Glomerular visceral epithelial cell (primary cell): ENCODE results near the gene RNF31.

Source experiments
- DNase-seq: peaks from one replicate; pipeline ENCODE4 v3.0.0-alpha.2; 2016; ENCODE audit errors: extremely low spot score

The RNF31 gene

DNA sequence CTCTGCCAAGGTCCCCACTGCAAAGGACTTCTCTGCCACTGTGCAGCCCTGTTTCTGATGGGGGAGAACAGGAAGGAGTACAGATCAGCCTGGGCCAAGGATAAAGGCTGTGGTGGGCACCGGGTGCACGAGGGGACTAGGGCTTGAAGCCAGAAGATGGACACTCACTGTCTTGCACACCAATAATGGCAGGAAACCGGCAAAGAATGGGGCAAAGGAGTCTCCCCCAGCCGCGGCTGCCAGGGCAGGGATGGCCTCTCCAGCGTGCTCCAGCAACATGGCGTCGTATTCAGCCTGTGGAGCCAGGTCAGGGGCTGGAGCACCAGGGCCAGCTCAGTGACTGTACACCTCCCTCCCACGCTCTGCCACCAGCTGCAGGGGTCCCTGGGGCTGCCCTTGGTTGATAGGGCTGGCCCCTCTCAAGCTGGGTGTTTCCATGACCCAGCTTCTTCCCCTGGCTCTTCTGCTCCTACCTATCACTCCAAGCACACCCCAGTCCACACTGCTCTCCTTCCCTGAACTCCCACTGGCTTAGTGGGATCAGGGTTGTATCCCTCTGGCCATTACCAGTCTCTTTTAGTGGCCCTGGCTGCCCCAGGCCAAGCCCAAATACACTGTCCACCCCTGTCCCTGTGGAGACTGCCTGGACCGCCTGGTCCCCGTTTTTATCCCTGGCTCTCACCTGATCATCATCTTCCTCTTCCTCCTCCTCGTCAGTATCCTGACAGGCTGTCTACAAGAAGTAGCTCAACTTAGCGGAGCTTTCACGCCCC is 35.0 kb downstream of the RNF31 start:
- DNase-seq: no peak

DNA sequence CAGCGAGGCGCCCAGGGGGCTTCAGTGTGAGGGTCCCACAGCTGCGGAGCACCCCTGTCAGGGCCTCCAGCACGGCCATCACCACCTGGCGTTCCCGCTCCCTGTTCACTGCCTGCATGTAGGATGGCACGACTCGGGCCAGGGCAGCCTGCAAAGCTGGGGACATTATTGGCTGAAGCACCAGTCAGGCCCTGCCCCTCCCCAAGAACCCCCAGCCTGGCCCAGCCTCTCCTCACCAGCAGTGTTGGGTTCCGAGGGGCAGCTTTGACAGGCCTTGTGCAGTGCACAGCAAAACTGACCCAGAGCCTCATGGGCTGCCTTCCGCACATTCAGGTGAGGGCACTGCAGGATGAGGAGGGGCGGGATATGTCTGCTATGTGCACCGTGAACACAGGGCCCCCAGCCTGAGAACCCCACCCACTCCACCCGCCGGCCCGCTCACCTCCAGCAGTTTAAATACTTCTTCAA is 35.8 kb downstream of the RNF31 start:
- no peak for DNase-seq

DNA sequence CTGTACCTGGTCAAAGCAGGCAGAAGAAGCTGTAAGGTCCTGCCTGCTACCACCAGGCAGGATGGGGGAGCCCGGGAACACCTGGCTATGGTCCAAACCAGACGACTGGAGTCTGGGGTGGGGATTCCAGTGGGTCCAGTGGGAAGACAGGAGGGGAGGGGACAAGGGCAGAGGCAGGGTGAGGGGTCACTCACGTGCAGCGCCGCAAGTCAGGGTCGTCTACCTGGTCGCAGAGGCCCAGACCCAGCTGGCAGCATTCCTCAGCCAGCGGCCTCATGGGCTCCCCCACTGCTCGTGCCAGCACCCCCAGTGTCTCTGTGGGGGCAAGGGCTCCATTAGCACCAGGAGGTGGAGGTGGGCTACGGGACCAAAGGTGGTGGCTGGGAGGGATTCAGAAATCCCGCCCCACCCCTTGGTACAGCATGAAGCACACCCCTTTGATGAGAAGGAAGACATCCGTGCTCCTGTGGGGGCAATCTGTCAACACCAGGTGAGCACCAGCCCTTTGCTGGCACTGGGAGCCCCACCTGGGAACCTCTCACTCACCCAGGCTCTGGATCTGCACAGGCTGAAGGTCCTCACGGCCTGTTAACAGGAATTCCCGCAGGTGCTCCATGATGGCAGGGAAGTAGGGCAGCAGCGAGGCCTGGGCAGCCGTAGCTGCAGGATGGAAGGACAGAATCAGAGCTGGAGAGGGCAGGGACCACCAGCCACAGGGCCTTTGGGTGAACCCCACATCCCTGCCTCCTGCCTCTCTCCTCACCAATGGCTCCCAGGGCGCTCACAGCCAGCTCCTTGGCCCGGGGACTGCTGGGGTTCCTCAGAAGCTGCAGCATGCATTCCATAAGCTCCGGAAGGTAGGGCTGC is 37.0 kb downstream of the RNF31 start:
- DNase-seq: no peak

DNA sequence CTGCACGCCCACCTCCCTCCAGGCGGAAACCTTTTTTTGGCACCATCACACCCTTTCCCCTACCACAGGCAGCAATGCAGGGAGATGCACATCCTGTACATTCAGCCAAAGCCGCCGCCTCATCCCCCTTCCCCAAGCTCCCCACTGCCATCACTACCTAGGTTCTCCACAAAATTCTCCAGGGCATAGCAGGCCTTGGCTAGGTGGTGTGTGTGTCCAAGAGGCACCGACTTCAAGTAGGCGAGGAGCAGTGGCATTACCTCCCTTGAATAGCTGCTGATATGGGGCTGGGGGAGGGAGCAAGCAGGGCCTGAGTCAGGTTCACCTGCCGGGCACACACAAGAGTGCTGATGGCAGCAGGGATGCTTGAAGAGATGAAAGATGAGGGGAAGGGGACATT is 37.7 kb downstream of the RNF31 start:
- no peak for DNase-seq

DNA sequence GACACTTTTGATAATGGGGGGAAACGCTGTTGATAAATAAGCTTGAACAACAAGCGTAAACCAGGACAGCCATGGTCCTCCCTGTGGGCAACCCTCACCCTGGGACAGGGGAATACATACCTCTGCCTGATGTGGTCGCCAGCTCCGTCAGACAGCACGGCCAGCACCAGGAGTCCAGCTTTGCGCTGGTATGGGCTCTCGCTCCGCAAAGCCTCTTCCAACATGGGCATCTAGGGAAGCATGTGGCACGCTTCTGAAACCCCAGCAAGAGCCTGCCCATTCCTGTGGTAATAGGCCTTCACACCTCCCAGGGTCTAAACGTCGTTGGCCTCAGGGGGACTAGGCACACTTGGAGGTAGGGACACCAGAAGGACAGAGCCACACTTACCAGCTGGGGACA is 38.4 kb downstream of the RNF31 start:
- no peak for DNase-seq

DNA sequence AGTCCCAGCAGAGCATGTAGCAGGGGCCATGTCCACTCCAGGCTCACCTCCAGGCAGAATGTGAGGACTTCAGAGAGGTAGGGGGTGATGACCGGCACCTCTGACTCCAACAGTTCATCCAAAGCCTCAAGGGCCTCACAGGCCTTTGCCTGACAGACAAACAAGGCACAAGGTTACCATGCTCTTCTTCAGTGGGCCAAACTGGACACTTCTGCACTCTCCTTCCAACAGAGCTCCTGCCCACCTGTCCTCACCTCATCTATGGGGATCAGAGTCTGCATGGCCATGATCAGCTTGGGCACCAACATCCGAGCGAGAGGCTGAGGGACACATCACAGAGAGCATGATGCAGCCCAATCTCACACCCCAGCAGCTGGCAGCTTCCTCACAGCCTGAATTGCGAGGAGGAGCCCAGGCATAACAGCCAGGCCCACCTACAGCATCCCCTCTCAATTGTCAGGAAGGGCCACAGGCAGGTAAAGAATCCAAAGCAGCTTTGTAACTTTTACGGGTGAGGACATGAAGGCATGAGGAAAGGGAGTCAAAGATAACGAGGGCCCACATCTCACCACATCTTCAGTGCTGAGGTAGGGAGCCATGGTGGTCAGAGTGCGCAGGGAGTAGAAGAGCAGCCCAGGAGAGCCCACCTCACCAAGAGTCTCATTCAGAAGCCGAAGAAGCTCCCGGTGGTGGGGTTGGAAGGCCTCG is 39.7 kb downstream of the RNF31 start:
- no peak for DNase-seq

DNA sequence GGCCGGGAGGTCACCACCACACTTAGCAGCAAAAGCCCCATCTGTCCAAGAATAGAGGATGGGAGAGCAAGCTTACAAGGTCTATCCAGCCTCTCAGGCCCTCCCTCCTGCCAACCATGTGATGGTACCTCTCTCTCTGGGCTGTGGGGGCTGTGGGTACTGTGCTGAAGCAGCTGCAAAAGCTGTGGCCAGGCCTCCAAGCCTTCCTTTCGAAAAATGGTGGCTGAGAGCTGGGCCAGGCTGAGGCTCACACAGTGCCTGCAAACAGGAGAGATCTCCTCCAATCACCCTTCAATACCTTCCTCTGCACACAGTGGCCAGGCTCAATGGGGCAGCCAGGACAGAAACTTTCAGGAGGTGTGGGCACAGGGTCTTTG is 40.2 kb downstream of the RNF31 start:
- DNase-seq: no peak

DNA sequence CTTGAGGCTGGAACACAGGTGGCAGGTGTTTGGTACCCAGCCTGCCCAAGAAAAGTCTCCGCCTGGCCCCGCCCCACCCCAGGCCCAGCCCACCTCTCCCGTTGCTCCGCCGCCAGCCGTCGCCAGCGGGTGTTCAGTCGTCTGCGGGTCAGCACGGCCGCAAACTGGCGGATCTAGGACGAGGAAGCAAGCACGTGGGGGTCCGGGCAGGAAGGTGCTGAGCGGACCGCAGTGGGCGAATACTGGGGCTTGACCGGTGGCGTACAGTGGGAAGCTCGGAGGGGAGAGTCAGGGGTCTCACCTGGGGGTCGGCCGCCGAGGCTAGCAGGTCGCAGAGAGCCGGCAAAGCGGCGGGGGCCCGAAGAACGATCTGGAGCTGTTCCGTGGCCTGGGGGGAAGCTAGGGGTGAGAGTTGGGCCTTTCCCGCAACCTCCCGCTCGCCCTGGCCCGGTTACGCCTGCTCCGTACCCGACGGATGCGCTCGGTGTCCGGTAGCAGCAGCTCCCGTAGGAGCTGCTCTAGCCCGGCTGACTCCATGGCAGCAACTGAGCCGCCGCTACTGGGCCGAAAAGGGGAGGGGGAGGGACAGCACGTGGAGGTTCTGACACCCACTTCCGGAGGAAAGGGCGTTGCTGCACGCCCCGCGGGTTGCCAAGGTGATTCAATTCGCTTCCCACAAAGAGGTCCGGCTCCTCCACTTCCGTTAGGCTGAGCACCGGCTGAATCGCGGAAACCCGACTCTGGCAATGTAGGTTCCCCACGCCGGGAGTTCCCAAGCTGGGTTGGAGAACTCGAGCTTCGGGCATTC is 41.2 kb downstream of the RNF31 start, which contains the start of gene IPO4:
IPO4 (minus strand) TSS at position 566 of the 808 bp plus-strand sequence; CDS start at position 537, 29 bp downstream.
- peak; percentile 98 for DNase-seq

DNA sequence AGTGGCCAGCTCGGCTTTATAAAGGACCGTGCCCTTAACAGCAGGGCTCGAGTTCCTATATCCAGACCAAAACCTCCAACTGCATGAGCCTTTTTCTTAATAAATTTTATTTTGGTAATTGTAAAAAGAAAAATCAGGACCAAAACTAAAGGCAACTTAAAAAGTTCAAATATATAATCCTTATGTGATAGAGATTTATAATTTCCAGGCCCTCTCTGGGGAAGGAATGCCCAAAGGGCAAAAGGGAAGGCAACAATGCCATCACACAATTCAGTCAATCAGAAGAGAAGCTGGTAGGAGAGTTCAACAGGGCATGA is 41.7 kb downstream of the RNF31 start:
- no peak for DNase-seq

DNA sequence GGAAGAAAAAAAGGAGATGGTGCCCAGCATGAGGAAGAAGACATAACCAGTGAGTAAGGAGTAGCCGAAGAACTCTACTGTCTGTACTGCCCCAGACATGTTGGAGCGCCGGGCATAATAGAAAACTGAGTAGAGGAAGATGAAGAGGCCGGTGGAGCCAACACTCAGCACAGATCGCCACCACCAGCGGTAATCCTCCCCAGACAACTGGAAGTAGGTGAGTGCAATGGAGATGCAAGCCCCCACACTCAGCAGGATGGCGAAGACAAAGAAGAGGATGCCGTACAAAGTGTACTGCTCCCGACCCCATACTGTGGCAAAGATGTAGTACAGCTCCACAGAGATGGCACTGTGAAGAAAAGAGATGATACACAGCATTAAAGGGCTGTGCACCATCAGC is 42.2 kb downstream of the RNF31 start:
- DNase-seq: no peak

DNA sequence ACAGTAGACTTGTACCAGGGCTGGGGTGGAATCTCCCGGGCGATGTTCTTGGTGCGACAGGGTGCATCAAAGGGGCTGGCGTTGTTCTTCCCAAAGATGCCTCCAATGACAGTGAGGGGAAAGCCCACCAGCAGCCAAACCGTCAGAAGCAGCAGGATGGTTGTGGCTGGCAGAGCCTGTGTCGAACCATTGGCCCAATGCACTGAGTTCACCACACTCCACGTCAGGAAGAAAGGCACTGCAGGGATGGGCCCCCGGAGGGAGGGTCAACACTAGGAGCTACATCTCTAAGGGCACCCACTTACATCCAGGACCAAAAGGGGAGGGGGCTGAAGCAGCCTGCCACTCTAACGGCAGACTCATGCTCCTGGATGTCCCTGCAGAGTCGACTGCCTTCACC is 43.1 kb downstream of the RNF31 start:
- no peak for DNase-seq

DNA sequence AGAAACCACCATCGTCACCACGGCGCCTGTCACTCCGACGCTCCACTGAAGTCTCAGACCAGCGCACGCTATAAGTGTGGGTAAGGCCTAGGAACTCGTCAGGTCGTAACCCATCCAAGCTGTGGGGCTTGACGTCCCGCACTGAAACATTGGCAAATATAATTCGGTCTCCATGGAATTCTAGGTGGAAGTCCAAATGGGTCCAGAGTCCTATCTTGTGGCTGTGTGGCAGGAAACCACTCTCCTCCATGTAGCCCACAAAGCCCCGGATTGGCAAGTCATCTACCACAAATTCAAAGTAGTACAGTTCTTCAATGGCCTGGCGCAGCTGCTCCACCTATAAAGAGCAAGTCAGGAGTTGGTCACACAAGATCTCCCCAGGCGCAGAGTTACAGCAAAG is 45.6 kb downstream of the RNF31 start:
- no peak for DNase-seq

DNA sequence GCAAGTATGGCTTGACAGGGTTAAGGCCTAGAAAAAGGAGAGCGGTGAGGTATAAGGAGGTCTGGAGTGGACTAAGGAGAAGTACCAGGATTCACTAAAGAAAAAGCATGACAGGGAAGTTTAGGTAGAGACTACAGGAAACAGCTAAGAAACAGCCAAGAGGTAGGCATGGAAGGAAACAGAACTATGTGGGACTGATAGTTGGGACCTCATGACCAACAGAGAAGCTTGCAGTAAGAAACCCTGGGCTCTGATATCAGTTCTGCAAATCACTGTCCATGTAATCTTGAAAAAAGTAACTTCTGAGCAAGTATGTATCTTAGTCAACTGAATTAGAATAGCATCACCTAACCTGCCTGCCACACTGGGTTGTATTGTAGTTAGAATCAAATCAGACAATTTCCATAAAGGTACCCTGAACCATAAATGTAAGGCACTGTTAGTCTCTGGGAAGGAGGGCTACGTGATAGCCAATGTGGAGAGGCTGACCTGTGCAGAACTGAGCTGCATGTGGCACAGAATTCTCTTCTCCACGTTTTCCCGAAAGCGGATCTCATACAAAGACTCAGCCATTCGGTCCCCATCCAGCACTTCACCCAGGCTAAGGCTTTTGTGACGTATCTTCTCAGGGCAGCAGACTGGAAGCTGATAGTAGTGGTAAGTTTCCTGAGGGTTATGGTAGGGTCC is 47.0 kb downstream of the RNF31 start:
- no peak for DNase-seq

DNA sequence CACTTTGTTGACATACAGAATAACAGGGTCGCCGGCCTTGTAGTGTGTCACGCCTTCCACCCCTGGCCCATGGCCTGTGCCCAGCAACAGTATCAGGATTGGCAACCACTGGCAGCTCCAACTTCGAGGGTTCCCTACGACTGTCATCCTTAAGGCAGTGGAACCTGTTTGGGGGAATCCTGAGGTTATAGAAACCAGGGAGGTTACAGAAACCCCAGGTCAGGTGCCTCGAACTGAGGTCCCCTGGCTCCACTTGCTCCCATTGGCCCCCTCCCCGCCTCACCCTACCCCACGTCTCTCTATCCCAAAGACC is 47.5 kb downstream of the RNF31 start:
- no peak for DNase-seq

DNA sequence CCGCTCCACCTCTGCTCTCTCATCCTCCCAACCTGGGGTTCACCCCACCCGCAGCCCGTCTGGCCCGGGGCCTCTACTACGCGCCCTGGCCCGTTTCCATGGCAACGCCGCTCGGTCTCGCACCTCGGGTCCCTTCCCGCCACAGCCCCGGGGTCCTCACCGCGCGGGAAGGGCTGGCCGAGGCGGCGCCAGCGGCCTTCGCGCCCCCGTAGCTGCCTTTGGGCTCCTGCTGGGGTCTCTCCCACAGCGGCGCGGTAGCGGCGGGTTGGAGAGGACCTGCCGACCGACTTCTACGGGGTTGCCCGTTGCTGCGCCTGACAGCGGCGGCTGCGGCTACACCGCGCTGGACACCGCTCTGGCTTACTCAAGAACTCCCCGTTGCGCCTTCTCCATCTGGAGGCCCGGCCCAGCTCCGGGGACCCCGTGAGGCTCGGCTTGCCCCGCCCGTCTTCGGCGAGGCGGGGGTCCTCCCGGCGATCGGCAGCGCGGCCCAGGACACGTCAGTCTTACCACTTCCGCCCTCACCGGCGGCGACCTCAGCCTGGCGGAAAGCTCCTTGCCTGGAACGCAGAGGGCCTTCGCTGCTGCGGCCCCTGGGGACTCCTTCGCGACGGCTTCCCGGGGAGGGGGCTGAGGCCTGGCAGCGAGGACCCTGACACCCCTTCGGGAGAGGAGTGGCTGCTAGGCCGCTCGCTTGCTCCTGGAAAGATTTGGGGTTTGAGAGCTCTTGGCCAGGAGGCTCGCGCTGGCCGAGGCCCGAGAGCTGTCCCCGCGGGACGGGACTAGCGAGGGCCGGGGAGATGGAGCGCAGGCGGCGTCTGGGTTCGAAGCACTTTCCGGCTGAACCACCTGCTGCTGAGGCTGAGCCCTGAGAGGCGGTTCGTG is 48.1 kb downstream of the RNF31 start, which contains the start of gene TM9SF1:
TM9SF1 (minus strand) TSS at position 256 of the 885 bp plus-strand sequence. CDS start 422 bp downstream, outside the sequence.
- DNase-seq: peak; percentile 87

DNA sequence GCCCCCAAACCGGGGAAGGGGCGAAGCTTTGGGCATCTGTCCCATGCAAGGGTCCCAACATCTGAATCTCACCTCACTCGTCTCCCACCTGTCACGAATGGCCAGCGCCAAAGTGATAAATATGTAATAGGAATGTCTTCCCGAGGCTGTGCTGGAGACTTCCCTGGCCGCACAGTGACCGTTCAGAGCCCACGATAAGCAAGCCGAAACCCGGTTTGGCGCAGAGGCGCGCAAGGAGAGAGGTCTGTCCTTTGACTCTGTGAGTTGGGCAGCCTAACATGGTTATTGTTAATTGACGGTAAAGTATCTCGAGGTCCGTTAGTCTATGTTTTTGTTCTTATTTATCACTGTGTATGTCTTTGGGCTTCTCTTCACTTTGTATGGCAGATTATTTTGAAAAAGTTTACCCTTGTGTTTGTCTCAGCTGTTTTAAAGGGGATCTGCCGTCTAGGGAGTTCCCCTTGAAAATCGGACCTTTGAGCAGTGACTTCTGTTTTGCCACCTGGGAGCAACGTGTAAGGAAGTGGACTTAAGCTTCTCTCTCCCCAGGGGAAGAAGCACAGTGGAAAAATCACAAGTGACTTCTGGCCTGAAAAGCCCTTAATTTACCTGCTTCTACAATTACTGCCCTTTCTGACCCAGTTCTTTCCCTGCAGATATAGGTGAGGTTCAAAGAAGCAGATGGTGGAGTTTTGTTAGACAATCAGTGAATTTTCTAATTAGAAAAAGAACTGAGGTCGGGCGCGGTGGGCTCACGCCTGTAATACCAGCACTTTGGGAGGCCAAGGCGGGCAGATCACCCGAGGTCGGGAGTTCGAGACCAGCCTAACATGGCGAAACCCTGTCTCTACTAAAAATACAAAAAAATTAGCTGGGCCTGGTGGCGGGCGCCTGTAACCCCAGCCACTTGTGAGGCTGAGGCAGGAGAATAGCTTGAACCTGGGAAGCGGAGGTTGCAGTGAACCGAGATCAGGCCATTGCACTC is 49.1 kb downstream of the RNF31 start:
- DNase-seq: peak; percentile 18

DNA sequence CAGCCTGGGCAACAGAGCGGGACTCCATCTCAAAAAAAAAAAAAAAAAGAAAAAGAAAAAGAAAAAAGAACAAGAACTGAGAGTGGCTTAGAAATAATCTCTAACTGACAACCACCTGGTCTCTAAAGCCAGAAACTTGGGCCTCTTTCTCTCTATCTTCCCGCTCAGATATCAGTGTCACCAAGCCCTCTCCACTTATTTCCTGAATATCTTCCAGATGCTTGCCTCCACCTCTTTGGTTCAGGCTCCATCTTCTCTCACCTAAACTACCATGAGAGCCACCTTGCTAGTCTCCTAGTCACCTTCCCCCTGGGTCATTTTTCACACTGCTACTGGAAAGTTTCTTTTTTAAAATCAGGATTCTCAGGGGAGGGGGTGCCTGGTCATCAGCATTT is 49.8 kb downstream of the RNF31 start:
- no peak for DNase-seq

DNA sequence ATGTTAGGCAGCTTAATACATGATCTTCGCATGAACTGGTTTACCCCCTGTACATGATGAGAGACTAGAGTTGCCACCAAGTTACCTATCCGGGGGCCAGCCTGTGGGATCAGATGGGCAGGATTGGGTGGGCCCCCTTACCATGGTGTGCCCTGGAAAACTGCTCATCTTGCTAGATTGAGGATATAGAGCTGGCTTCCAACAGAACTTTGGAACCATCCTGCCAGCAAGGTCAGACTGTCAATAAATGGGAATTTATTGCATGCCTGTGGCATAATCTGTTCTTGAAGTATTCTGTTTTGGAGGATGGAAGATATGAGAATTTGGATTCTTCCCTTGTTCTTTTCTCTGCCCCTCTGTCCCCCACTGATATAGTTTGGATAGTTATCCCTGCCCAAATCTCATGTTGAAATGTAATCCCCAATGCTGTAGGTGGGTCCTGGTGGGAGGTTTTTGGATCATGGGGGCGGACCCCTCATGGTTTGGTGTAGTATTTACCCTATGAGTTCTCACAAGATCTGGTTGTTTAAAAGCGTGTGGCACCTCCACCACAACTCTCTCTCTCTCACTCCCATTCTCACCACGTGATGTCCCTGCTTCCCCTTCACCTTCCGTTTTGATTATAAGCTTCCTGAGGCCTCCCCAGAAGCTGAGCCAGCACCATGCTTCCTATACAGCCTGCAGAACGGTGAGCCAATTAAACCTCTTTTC is 51.7 kb downstream of the RNF31 start:
- no peak for DNase-seq
